ENCODE measurements around the gene OPN4.

- TF ChIP-seq POLR2A (IDR thresholded peaks at IDR 0.05; ENCODE audit: low read depth, low read length): no peak
- no peak for TF ChIP-seq POLR2AphosphoS5 (IDR thresholded peaks at IDR 0.05; ENCODE audit: low read depth, low read length)
- no peak for TF ChIP-seq TAF1 (IDR thresholded peaks at IDR 0.05; ENCODE audit: borderline replicate concordance, low read depth, low read length)
Observed at GRCh38 chr10:86653379-86653778, 968 bp upstream of the OPN4 start.
